GM19452 (cell line): ENCODE results near the gene PBXIP1.

Experiments
- ATAC-seq: cut with Tn5 transposase; IDR thresholded peaks from one replicate; pipeline ENCODE4 v1.9.1; 2021; ENCODE audit not compliant: unreplicated experiment

PBXIP1 gene

GRCh38 chr1:154901591-154901990, 54.3 kb downstream of the PBXIP1 start:
- ATAC-seq = no peak

DNA sequence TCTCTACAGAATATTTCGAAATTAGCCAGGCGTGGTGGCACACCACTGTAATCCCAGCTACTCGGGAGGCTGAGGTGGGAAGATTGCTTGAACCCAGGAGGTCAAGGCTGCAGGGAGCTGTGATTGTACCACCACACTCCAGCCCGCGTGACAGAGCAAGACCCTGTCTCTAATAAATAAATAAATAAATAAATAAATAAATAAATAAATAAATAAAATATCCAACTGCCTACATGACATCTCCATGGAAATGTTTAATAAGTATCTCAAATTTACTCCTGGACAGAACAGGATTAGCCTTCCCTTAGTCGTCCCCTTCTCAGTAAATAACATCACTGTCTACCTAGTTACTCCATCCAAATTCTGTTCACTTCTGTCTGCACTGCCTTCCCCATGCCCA, 56.9 kb downstream of the PBXIP1 start:
- no peak for ATAC-seq

DNA sequence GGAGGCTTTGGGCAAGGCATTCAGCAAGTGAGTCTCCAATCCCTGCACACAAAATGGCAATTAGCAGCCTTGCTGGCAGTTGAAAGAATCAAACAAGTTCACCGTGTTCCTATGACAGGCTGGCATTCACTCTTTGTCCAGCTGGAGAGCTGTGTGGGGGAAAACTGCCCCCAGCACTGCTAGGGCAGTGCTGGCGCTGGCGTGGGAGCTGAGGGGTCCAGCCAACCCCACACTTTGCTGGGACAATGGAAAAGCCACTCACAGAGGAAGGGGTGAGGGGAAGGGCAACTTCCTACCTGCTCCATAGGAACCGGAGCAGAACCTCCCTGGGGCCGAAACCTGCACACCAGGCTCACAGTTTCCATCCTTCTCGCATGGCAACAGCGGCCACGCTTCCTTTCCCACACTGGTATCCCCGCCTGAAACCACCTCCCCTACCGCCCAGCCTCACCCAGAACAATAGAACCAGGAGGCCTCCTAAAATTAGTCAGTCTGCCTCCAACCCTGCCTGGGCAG, 59.1 kb downstream of the PBXIP1 start:
- no peak for ATAC-seq

- no peak for ATAC-seq
These were observed 60.1 kb downstream of the PBXIP1 start for GRCh38 chr1:154895798-154896197.
